HepG2 (cell line): ENCODE results near the gene TXNDC12. TPM values are rescaled to one million over a fixed set of nuclear protein-coding genes. Genes with fewer than 3 reads are reported as not detected.

Experiments
- AGO2 ChIP-seq: fragments of 200-400 bp; formaldehyde crosslinking; optimal IDR thresholded peaks from 2 replicates; pipeline ENCODE3; 2017; ENCODE audit warnings: mild to moderate bottlenecking, low read depth, low read length, moderate library complexity
- ATF7-NPFF ChIP-seq: sonication (generic); formaldehyde crosslinking; IDR thresholded peaks from 2 replicates; pipeline ENCODE4 v1.8.1; 2023; ENCODE audit warnings: mild to moderate bottlenecking, low read depth, missing genetic modification reagents, moderate library complexity
- CHD2 ChIP-seq: IDR thresholded peaks from 2 replicates; pipeline ENCODE4 v1.6.1; 2011; ENCODE audit warnings: low read depth, low read length, improper control_type of control experiment
- HIVEP1 ChIP-seq: sonication (generic); formaldehyde crosslinking; IDR thresholded peaks from 2 replicates; pipeline ENCODE4 v1.4.0; 2020; ENCODE audit warnings: mild to moderate bottlenecking, missing genetic modification reagents
- HNRNPH1 ChIP-seq: fragments of 200-400 bp; formaldehyde crosslinking; optimal IDR thresholded peaks from 2 replicates; pipeline ENCODE3; 2017; ENCODE audit warnings: mild to moderate bottlenecking, low read depth, low read length
- MED13 ChIP-seq: sonication (generic); formaldehyde crosslinking; IDR thresholded peaks from 2 replicates; pipeline ENCODE4 v1.5.0; 2020; ENCODE audit warnings: missing genetic modification reagents
- NRL ChIP-seq: sonication (generic); formaldehyde crosslinking; IDR thresholded peaks from 2 replicates; pipeline ENCODE4 v1.5.0; 2020; ENCODE audit warnings: missing genetic modification reagents, mild to moderate bottlenecking, moderate library complexity, borderline replicate concordance
- RBFOX2 ChIP-seq: fragments of 200-400 bp; formaldehyde crosslinking; IDR thresholded peaks from 2 replicates; pipeline ENCODE4 v1.6.1; 2017; ENCODE audit warnings: low read depth, mild to moderate bottlenecking, low read length
- RNF2 ChIP-seq: fragments of 450-650 bp; conservative IDR thresholded peaks from 2 replicates; pipeline ENCODE4 v1.6.1; 2016; ENCODE audit warnings: low read depth
- SAFB2 ChIP-seq: sonication (generic); formaldehyde crosslinking; IDR thresholded peaks from 2 replicates; pipeline ENCODE4 v1.5.1; 2020; ENCODE audit warnings: missing genetic modification reagents, low read depth, mild to moderate bottlenecking, borderline replicate concordance
- SALL2 ChIP-seq: sonication (generic); formaldehyde crosslinking; IDR thresholded peaks from 2 replicates; pipeline ENCODE4 v1.8.1; 2023; ENCODE audit warnings: mild to moderate bottlenecking, missing genetic modification reagents, inconsistent platforms
- SMAD1 ChIP-seq: sonication (generic); formaldehyde crosslinking; IDR thresholded peaks from 2 replicates; pipeline ENCODE4 v1.4.0; 2020; ENCODE audit warnings: missing genetic modification reagents, low read depth, mild to moderate bottlenecking, borderline replicate concordance
- TOE1 ChIP-seq: sonication (generic); formaldehyde crosslinking; IDR thresholded peaks from 2 replicates; pipeline ENCODE4 v1.4.0; 2020; ENCODE audit warnings: mild to moderate bottlenecking, missing genetic modification reagents
- ZNF12 ChIP-seq: sonication (generic); formaldehyde crosslinking; IDR thresholded peaks from 2 replicates; pipeline ENCODE4 v1.5.0; 2020; ENCODE audit warnings: missing genetic modification reagents
- ZNF274 ChIP-seq: sonication (generic); formaldehyde crosslinking; IDR thresholded peaks from 2 replicates; pipeline ENCODE4 v1.5.1; 2020; ENCODE audit warnings: mild to moderate bottlenecking, missing genetic modification reagents
- polyA plus RNA-seq, 8 experiments: library from polyadenylated mRNA; depleted of rRNA in 3 of 8; stranded (reverse) in 7 of 8; unstranded in 1 of 8; fragments of >200 nt; fragmentation: Illumina TruSeq in 4 of 8; extraction: Trizol in 4 of 8; gene quantifications; 2 replicates each; pipeline versions ENCODE4 v1.2.1 to v1.2.3, GENCODE V29; 2011 to 2016; ENCODE audit warnings: low read depth in 4 of 8, missing spikeins in 1 of 8, mixed read lengths in 1 of 8; ENCODE audit not compliant: insufficient read depth in 1 of 8
- total RNA-seq, 5 experiments: library from RNA; depleted of rRNA; stranded (reverse); fragments of >200 nt; fragmentation: Illumina TruSeq; extraction: Trizol; gene quantifications; 2 replicates each; pipeline ENCODE4 v1.2.3, GENCODE V29; 2016; ENCODE audit warnings: low read depth in 1 of 5
- TF ChIP-seq, protein P1 (sequence below): sonication (generic); formaldehyde crosslinking; IDR thresholded peaks from 2 replicates; pipeline ENCODE4 v1.4.0; 2020; ENCODE audit warnings: missing genetic modification reagents
- TF ChIP-seq, protein P2 (sequence below): sonication (generic); formaldehyde crosslinking; IDR thresholded peaks from 2 replicates; pipeline ENCODE4 v1.4.0; 2020; ENCODE audit warnings: mild to moderate bottlenecking, missing genetic modification reagents
- TF ChIP-seq, protein P3 (sequence below): sonication (generic); formaldehyde crosslinking; IDR thresholded peaks from 2 replicates; pipeline ENCODE4 v1.4.0; 2020; ENCODE audit warnings: missing genetic modification reagents, borderline replicate concordance

The TXNDC12 gene
- total and polyA plus RNA-seq, 2 of the 13 experiments (the other 11 are each of a cell fraction or from before 2014, with no cell fraction given) = 65.6 to 67.2 TPM

DNA sequence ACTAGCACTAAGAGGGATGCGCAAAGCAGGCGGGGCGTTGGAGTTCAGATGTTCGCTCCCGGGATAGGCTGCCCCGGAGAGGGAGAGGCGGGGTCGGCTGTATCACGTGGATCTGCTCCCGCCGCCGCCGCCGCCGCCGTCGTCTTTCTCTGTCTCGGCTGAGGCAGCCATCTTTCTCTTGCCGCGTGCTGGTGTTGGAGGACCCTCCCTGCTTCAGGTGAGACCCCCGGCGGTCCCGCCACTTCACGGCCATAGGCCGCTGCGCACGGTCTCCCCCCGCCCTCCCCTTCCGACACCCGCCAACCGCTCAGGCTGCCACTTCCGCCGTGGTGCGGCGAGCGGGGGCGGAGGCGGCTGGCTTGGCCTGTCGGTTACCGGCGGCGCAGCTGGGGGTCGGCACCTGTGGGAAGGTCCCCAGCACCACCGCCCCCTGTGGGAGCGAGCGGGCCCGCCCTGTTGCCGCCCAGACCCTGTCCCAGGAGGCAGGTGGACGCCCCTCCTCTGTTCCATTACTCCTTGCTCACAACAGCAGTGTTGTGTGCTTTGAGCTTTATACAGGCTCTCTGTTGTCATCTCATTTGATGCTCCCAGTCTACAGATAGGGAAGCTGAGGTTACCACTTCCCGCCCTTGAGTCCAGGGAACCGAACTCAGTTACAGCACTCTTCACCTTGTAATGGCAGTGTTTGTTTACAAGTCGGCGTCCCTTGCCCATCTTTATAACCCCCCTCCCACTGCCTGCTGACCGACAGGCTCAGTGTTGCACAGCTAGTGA, 1.4 kb upstream of the TXNDC12 start, which contains the start of gene BTF3L4 (continued):
- TF ChIP-seq NRL = peak; percentile 92
- peak; percentile 82; the same call in 1 of the 2 replicates for TF ChIP-seq SMAD1 (CRISPR knock-in tag)
- TF ChIP-seq ZNF12 = no peak
- TF ChIP-seq AGO2 = peak; percentile 85
- TF ChIP-seq, protein P1, sequence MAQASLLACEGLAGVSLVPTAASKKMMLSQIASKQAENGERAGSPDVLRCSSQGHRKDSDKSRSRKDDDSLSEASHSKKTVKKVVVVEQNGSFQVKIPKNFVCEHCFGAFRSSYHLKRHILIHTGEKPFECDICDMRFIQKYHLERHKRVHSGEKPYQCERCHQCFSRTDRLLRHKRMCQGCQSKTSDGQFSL (CRISPR knock-in tag) = 0 out of 2 replicates have a peak, but pooled peaks have one; percentile 32
- TF ChIP-seq SALL2 (CRISPR knock-in tag) = no peak
- peak; percentile 50 for TF ChIP-seq SAFB2
- TF ChIP-seq TOE1 = no peak
- TF ChIP-seq, protein P2, sequence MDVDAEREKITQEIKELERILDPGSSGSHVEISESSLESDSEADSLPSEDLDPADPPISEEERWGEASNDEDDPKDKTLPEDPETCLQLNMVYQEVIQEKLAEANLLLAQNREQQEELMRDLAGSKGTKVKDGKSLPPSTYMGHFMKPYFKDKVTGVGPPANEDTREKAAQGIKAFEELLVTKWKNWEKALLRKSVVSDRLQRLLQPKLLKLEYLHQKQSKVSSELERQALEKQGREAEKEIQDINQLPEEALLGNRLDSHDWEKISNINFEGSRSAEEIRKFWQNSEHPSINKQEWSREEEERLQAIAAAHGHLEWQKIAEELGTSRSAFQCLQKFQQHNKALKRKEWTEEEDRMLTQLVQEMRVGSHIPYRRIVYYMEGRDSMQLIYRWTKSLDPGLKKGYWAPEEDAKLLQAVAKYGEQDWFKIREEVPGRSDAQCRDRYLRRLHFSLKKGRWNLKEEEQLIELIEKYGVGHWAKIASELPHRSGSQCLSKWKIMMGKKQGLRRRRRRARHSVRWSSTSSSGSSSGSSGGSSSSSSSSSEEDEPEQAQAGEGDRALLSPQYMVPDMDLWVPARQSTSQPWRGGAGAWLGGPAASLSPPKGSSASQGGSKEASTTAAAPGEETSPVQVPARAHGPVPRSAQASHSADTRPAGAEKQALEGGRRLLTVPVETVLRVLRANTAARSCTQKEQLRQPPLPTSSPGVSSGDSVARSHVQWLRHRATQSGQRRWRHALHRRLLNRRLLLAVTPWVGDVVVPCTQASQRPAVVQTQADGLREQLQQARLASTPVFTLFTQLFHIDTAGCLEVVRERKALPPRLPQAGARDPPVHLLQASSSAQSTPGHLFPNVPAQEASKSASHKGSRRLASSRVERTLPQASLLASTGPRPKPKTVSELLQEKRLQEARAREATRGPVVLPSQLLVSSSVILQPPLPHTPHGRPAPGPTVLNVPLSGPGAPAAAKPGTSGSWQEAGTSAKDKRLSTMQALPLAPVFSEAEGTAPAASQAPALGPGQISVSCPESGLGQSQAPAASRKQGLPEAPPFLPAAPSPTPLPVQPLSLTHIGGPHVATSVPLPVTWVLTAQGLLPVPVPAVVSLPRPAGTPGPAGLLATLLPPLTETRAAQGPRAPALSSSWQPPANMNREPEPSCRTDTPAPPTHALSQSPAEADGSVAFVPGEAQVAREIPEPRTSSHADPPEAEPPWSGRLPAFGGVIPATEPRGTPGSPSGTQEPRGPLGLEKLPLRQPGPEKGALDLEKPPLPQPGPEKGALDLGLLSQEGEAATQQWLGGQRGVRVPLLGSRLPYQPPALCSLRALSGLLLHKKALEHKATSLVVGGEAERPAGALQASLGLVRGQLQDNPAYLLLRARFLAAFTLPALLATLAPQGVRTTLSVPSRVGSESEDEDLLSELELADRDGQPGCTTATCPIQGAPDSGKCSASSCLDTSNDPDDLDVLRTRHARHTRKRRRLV (CRISPR knock-in tag) = no peak
- TF ChIP-seq, protein P3, sequence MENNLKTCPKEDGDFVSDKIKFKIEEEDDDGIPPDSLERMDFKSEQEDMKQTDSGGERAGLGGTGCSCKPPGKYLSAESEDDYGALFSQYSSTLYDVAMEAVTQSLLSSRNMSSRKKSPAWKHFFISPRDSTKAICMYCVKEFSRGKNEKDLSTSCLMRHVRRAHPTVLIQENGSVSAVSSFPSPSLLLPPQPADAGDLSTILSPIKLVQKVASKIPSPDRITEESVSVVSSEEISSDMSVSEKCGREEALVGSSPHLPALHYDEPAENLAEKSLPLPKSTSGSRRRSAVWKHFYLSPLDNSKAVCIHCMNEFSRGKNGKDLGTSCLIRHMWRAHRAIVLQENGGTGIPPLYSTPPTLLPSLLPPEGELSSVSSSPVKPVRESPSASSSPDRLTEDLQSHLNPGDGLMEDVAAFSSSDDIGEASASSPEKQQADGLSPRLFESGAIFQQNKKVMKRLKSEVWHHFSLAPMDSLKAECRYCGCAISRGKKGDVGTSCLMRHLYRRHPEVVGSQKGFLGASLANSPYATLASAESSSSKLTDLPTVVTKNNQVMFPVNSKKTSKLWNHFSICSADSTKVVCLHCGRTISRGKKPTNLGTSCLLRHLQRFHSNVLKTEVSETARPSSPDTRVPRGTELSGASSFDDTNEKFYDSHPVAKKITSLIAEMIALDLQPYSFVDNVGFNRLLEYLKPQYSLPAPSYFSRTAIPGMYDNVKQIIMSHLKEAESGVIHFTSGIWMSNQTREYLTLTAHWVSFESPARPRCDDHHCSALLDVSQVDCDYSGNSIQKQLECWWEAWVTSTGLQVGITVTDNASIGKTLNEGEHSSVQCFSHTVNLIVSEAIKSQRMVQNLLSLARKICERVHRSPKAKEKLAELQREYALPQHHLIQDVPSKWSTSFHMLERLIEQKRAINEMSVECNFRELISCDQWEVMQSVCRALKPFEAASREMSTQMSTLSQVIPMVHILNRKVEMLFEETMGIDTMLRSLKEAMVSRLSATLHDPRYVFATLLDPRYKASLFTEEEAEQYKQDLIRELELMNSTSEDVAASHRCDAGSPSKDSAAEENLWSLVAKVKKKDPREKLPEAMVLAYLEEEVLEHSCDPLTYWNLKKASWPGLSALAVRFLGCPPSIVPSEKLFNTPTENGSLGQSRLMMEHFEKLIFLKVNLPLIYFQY (CRISPR knock-in tag) = no peak
- peak; percentile 87; the same call in 1 of the 2 replicates for TF ChIP-seq ATF7-NPFF
- TF ChIP-seq MED13 (CRISPR knock-in tag) = 0 out of 2 replicates have a peak, but pooled peaks have one; percentile 36
- TF ChIP-seq HNRNPH1 = no peak
- TF ChIP-seq ZNF274 = peak; percentile 82
- no peak for TF ChIP-seq HIVEP1 (CRISPR knock-in tag)
- TF ChIP-seq CHD2 = no peak
- TF ChIP-seq RNF2 = no peak
- peak; percentile 91 for TF ChIP-seq RBFOX2
